Pulmonary artery endothelial cell (primary cell): ENCODE results near the gene KIDINS220. TPM values are rescaled to one million over a fixed set of nuclear protein-coding genes. Genes with fewer than 3 reads are reported as not detected.

Source experiments
- total RNA-seq: library from RNA; depleted of rRNA; stranded (reverse); fragments of >200 nt; gene quantifications from 2 replicates; pipeline ENCODE4 v1.2.3, GENCODE V29; 2014

Gene KIDINS220
- total RNA-seq, 1 donor from 2014 or later = 43.3 TPM

Other genes starting within 250 kb of the KIDINS220 start
- 7.6 and 10.1 TPM in 2 replicates for gene ID2, start 155.6 kb downstream of the KIDINS220 start, total RNA-seq
- 4.9 and 23.9 TPM in 2 replicates for gene MBOAT2, start 166.1 kb upstream of the KIDINS220 start, total RNA-seq